ENCODE results near the gene LINGO4. TPM values are rescaled to one million over a fixed set of nuclear protein-coding genes. Genes with fewer than 3 reads are reported as not detected.
A peak's percentile ranks its signal among the peaks of the same experiment; 100 is the strongest.

LINGO4 gene
- total and polyA plus RNA-seq, 7 donors = 0.36 to 18.2 (median 4.6) TPM

- no peak overlapping the region for H3K4me3 ChIP-seq
- peaks cover 0 to 67% of the 10 kb centered on the region in 2 donors for H3K36me3 ChIP-seq (ENCODE audit: insufficient read depth in 1 of 2, low read depth in 1 of 2)
- no peaks in the 10 kb centered on the region for H3K9me3 ChIP-seq
- no peak for DNase-seq
- intact Hi-C loops (cut with DNase I) = no loop called here
- 96 to 100% (median 97%) methylated on average over 1 of the region's 1 CpG for WGBS, 3 donors
- peaks cover 10% of the 10 kb centered on the region for H3K4me1 ChIP-seq
- no peak for ATAC-seq
- H3K27me3 ChIP-seq (ENCODE audit: insufficient read depth in 3 of 3, low read length in 2 of 3) = no peaks in the 10 kb centered on the region
- H3K27ac ChIP-seq = no peak overlapping the region
- no peak for TF ChIP-seq CTCF (IDR thresholded peaks at IDR 0.05)
Measured at GRCh38 chr1:151809985-151810556, 4.9 kb upstream of the LINGO4 start.

- DNase-seq (no peak), ATAC-seq (no peak)
- no peaks in the 10 kb centered on the region for H3K9me3 ChIP-seq
- TF ChIP-seq CTCF (IDR thresholded peaks at IDR 0.05) = no peak
- peaks cover 0 to 60% of the 10 kb centered on the region in 2 donors for H3K36me3 ChIP-seq (ENCODE audit: insufficient read depth in 1 of 2, low read depth in 1 of 2)
- intact Hi-C loops (cut with DNase I) = no loop called here
- no peak overlapping the region for H3K4me3 ChIP-seq
- no peaks in the 10 kb centered on the region for H3K27me3 ChIP-seq (ENCODE audit: insufficient read depth in 3 of 3, low read length in 2 of 3)
- H3K4me1 ChIP-seq = peaks cover 10% of the 10 kb centered on the region
- 70 to 75% (median 70%) methylated on average over 8 of the region's 8 CpGs for WGBS, 3 donors
- H3K27ac ChIP-seq = no peak overlapping the region
Measured at GRCh38 chr1:151809290-151809984, 4.2 kb upstream of the LINGO4 start.

GRCh38 chr1:151807766-151808165 lies 2.5 kb upstream of the LINGO4 start:
- 58 to 67% (median 62%) methylated on average over 1 of the region's 1 CpG for WGBS, 3 donors
- no peak for ATAC-seq
- H3K4me3 ChIP-seq = no peak overlapping the region
- H3K27me3 ChIP-seq (ENCODE audit: insufficient read depth in 3 of 3, low read length in 2 of 3) = no peaks in the 10 kb centered on the region
- peaks cover 0 to 45% of the 10 kb centered on the region in 2 donors for H3K36me3 ChIP-seq (ENCODE audit: insufficient read depth in 1 of 2, low read depth in 1 of 2)
- intact Hi-C loops (cut with DNase I) = no loop called here
- no peak for TF ChIP-seq CTCF (IDR thresholded peaks at IDR 0.05)
- no peaks in the 10 kb centered on the region for H3K9me3 ChIP-seq
- H3K4me1 ChIP-seq = peaks cover 13% of the 10 kb centered on the region
- no peak for DNase-seq
- H3K27ac ChIP-seq = no peak overlapping the region

- intact Hi-C loops (cut with DNase I) = no loop called here
- TF ChIP-seq CTCF (IDR thresholded peaks at IDR 0.05) = no peak
- H3K9me3 ChIP-seq = no peaks in the 10 kb centered on the region
- H3K4me1 ChIP-seq = peaks cover 18% of the 10 kb centered on the region
- 36 to 60% (median 49%) methylated on average over 5 of the region's 5 CpGs for WGBS, 3 donors
- peaks cover 0 to 40% of the 10 kb centered on the region in 2 donors for H3K36me3 ChIP-seq (ENCODE audit: insufficient read depth in 1 of 2, low read depth in 1 of 2)
- H3K27ac ChIP-seq = no peak overlapping the region
- no peak overlapping the region for H3K4me3 ChIP-seq
- no peak for DNase-seq
- peak in 2 of 4 donors; percentile 16 to 47 for ATAC-seq
- H3K27me3 ChIP-seq (ENCODE audit: insufficient read depth in 3 of 3, low read length in 2 of 3) = no peaks in the 10 kb centered on the region
Measured at GRCh38 chr1:151807131-151807530, 1.9 kb upstream of the LINGO4 start.
